A673 (cell line): ENCODE data around the gene AQP2. TPM values are rescaled to one million over a fixed set of nuclear protein-coding genes. Genes with fewer than 3 reads are reported as not detected.

Source experiments
- BruUV-seq: library from RNA; stranded (reverse); fragments of 400-500 nt; replicated peaks from 2 replicates; lab custom pipeline; 2021; lab: Mats Ljungman, UMichigan
- CTCF ChIA-PET: fragments of 300-600 bp; sonication (Branson Sonifier 250); formaldehyde crosslinking; loops from one replicate; lab custom pipeline; 2022; ENCODE audit warnings: antibody characterized with exemption; lab: Charles Lee
- POLR2A ChIA-PET: fragments of 300-600 bp; sonication (Branson Sonifier 250); formaldehyde crosslinking; loops from one replicate; lab custom pipeline; 2022; ENCODE audit warnings: antibody characterized with exemption; ENCODE audit not compliant: low non-redundant PET; lab: Charles Lee
- DNase-seq: peaks from one replicate; pipeline ENCODE4 v3.0.0-alpha.2; 2015; ENCODE audit warnings: low spot score
- H3K27ac ChIP-seq: fragments of 200-600 bp; sonication (generic); 2 replicates; pipeline ENCODE4 v1.5.1; 2016; ENCODE audit warnings: mixed run types, low read depth, mild to moderate bottlenecking, mixed read lengths, antibody characterized with exemption, low read length; ENCODE audit not compliant: poor library complexity, severe bottlenecking
- H3K27me3 ChIP-seq: fragments of 200-600 bp; sonication (generic); replicated peaks from 2 replicates; pipeline ENCODE4 v1.6.1; 2017; ENCODE audit warnings: mixed run types, low read depth, mild to moderate bottlenecking, mixed read lengths, antibody characterized with exemption, low read length; ENCODE audit not compliant: insufficient read depth, poor library complexity
- H3K36me3 ChIP-seq: fragments of 200-600 bp; sonication (generic); 2 replicates; pipeline ENCODE4 v1.6.1; 2016; ENCODE audit warnings: mixed run types, mild to moderate bottlenecking, mixed read lengths, antibody characterized with exemption, low read length; ENCODE audit not compliant: insufficient read depth, poor library complexity, severe bottlenecking
- H3K4me1 ChIP-seq: fragments of 200-600 bp; sonication (generic); 2 replicates; pipeline ENCODE4 v1.6.1; 2017; ENCODE audit warnings: mixed run types, mild to moderate bottlenecking, mixed read lengths, antibody characterized with exemption, low read length; ENCODE audit not compliant: insufficient read depth, poor library complexity, severe bottlenecking
- H3K4me3 ChIP-seq: fragments of 200-600 bp; sonication (generic); 2 replicates; pipeline ENCODE4 v1.5.1; 2016; ENCODE audit warnings: low read depth, mixed run types, mild to moderate bottlenecking, mixed read lengths, low read length; ENCODE audit not compliant: poor library complexity, severe bottlenecking
- H3K9me3 ChIP-seq: fragments of 200-600 bp; sonication (generic); 2 replicates; pipeline ENCODE4 v1.6.1; 2016; ENCODE audit warnings: mixed run types, low read depth, mild to moderate bottlenecking, mixed read lengths, antibody characterized with exemption, low read length; ENCODE audit not compliant: poor library complexity, severe bottlenecking
- CTCF ChIP-seq: fragments of 300-800, 200-600 bp; sonication (generic); conservative IDR thresholded peaks from 2 replicates; pipeline ENCODE4 v1.5.1; 2017; ENCODE audit warnings: low read depth, mild to moderate bottlenecking, antibody characterized with exemption, low read length, moderate library complexity, mixed read lengths
- EZH2 ChIP-seq: fragments of 200-600 bp; sonication (generic); IDR thresholded peaks from 2 replicates; pipeline ENCODE4 v1.6.1; 2017; ENCODE audit warnings: borderline replicate concordance, low read depth, mild to moderate bottlenecking, mixed read lengths, antibody characterized with exemption, low read length; ENCODE audit not compliant: poor library complexity, severe bottlenecking
- intact Hi-C: fragments of 100-400 bp; cut with micrococcal nuclease; formaldehyde crosslinking; loops from one replicate; pipeline ENCODE4 v1.10.0; 2022; ENCODE audit not compliant: unreplicated experiment
- total RNA-seq: library from RNA; stranded (reverse); gene quantifications from 2 replicates; pipeline ENCODE4 v1.2.3, GENCODE V29; 2021

Gene AQP2
- total RNA-seq, 1 experiment from 2014 or later = not detected

GRCh38 chr12:49961993-49962764 lies 11.6 kb downstream of the AQP2 start:
- DNase-seq = no peak
- no peak overlapping the region for H3K27ac ChIP-seq
- intact Hi-C loops = no loop called here
- ChIA-PET CTCF (no interaction called here), POLR2A (no interaction called here)
- no peaks in the 10 kb centered on the region for H3K36me3 ChIP-seq
- no TSS peak for BruUV-seq
- H3K4me3 ChIP-seq = no peak overlapping the region
- H3K9me3 ChIP-seq = no peaks in the 10 kb centered on the region
- H3K27me3 ChIP-seq = peaks cover 44% of the 10 kb centered on the region
- no peaks in the 10 kb centered on the region for H3K4me1 ChIP-seq
- TF ChIP-seq CTCF (no peak), EZH2 (no peak)

- DNase-seq = peak; percentile 57
- H3K27me3 ChIP-seq = peaks cover 39% of the 10 kb centered on the region
These were observed 12.6 kb downstream of the AQP2 start for GRCh38 chr12:49962861-49963765.

More at GRCh38 chr12:49962861-49963765, 12.6 kb downstream of the AQP2 start:
- no peaks in the 10 kb centered on the region for H3K4me1 ChIP-seq
- ChIA-PET CTCF (interaction anchor here (0.7 kb wide), 1 partner anchor 57 kb away, joined by 9 read pairs; no protein-coding TSS in a partner anchor), POLR2A (no interaction called here)
- H3K36me3 ChIP-seq = no peaks in the 10 kb centered on the region
- no peak overlapping the region for H3K4me3 ChIP-seq
- intact Hi-C loops = no loop called here
- TF ChIP-seq CTCF = no peak
- BruUV-seq = no TSS peak
- no peak overlapping the region for H3K27ac ChIP-seq
- H3K9me3 ChIP-seq = no peaks in the 10 kb centered on the region
